GM18511 (cell line): ENCODE measurements around the gene ZBTB6.
A peak's percentile ranks its signal among the peaks of the same experiment; 100 is the strongest.
"Not testable (repeated sequence)": the region's sequence is repeated elsewhere in the genome, so short reads cannot be mapped to it uniquely, and the experiment has no call there.

ENCODE experiments used
- ATAC-seq: cut with Tn5 transposase; IDR thresholded peaks from one replicate; pipeline ENCODE4 v1.9.1; 2021; ENCODE audit warnings: mild to moderate bottlenecking, moderate library complexity; ENCODE audit not compliant: unreplicated experiment

Gene ZBTB6

DNA sequence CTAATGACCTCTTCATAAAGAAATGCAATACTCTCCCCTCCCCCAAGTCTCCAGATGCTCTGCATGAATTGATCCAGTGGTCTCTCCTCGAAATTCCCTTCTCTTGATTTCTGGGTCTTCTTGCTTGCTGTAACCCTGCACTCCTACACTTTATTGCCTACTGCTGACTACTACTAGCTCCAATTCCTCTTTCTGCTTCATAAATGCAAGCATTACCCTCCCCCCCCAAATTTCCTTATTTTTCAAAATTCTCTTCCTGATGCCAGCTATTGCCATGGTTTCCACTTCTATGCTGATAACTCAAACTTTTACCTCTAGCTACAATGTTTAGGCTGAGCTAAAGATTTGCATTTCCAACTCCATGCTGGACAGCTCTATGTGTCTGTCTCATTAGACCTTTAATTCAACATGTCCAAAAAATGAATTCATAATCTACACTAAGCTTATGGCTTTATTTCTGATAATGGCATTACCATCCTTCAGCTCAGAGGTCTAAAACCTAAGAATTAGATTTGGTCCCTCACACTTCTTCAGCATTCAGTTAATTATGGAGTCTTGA is 16.8 kb upstream of the ZBTB6 start:
- no peak for ATAC-seq

- ATAC-seq, result no peak
Measured at GRCh38 chr9:122923947-122924346, 10.8 kb upstream of the ZBTB6 start.

GRCh38 chr9:122922713-122923112 is 9.6 kb upstream of the ZBTB6 start:
- ATAC-seq, result no peak

GRCh38 chr9:122918310-122918709 is 5.2 kb upstream of the ZBTB6 start:
- no peak for ATAC-seq

GRCh38 chr9:122912671-122912963 is 506 bp downstream of the ZBTB6 start:
- ATAC-seq, result no peak

GRCh38 chr9:122906122-122906521 is 7.0 kb downstream of the ZBTB6 start:
- ATAC-seq, result not testable (repeated sequence)

GRCh38 chr9:122904823-122905710 is 8.1 kb downstream of the ZBTB6 start, which contains the start of gene RC3H2:
TSS of gene RC3H2 (minus strand) at chr9:122905359. CDS start at chr9:122897509, 7,850 bp downstream.
- peak; percentile 85 for ATAC-seq

DNA sequence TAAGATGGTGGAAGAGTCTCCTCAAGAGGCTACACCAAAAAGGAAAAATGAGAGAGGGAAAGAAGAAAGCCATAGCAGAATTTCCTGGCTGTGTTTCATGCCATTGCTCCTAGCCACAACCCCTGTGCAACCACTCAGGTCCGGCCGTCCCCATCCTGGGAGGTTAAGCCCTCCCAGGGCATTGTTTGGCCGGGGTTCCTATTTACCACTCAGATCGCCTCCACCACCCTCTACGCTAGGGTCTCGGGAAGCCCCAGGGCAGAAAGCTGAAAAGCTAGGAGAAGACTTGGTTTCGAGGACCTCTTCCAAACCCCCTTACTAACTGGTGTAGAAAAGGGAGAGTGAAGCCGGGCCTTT is 8.7 kb downstream of the ZBTB6 start:
- ATAC-seq, result peak; percentile 40

DNA sequence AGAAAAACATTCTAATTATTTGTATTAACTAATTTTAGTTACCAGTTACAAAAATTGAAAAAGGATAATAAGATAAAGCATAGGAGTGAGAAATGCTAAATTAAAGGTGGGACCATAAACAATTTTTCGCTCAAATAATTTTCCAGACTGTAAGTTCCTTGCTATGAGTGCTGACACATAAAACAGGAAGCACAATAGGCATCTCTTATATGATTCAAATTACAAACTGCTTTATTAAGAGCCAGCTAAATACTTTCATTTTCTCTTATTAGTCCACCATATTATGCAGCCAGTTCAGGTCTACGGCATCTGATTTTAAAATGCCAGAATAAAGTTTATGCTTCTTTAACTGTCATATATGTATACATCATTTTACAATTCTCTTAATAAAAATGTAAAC is 12.3 kb downstream of the ZBTB6 start:
- ATAC-seq, result no peak

GRCh38 chr9:122897969-122898368 is 15.2 kb downstream of the ZBTB6 start:
- ATAC-seq, result no peak

DNA sequence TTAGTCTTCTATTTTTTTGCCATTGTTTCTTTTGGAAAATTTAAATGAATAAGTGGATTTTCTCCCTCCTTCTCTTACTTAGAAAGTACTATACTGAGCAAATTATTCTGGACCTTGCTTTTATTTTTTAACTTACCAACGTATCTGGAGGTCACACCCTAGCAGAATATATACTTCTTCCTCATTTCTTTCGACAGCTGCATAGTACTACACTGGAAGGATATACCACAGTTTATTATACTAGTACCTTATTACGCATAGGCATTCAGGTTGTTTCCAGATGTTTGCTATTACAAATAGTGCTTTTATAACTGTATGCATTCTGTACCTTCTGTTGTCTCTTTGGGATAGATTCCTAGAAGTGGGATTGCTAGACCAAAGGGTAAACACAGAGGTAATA is 24.6 kb downstream of the ZBTB6 start:
- no peak for ATAC-seq

DNA sequence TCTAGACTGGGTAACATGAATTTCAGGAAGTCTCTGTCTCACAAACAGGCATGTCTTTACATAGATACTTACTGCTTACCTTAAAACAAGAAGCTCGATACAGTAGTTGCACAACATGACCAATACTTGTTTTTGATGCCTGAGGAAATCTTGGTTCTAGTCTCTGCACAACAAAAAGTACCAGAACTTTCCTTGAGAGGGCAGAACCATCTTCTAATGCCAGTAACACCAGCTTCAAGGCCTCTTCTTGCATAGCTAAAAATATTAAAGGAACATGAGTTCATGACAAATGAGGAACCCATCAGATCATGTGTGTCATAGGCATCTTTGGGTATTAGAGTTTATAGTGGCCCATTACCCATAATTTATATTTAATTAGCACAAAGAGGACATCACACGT is 30.0 kb downstream of the ZBTB6 start:
- no peak for ATAC-seq

DNA sequence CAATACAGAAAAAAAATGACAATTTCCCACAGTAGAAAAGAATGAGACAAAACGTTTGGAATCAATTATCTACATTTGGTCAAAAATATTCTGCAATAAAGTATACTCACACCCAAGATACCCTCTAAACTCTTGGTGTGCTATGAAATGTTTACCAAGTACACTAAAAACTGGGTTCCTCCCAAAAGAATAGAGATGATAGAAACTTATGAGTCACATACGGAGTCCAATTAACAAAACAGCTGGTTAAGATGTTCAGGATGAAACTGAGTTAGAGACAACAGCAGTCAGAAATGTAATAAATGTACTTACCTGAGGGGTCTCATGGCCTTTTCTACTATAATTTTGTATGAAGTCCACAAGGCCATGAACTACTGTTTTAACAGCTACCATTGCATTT is 33.7 kb downstream of the ZBTB6 start:
- ATAC-seq, result no peak

- no peak for ATAC-seq
Measured at GRCh38 chr9:122875523-122875922, 37.6 kb downstream of the ZBTB6 start.

DNA sequence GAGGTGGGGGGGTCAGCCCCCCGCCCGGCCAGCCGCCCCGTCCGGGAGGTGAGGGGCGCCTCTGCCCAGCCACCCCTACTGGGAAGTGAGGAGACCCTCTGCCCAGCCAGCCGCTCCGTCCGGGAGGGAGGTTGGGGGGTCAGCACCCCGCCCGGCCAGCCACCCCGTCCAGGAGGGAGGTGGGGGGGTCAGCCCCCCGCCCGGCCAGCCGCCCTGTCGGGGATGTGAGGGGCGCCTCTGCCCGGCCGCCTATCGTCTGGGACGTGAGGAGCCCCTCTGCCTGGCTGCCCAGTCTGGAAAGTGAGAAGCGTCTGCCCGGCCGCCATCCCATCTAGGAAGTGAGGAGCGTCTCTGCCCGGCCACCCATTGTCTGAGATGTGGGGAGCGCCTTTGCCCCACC is 45.8 kb downstream of the ZBTB6 start:
- ATAC-seq, result not testable (repeated sequence)

GRCh38 chr9:122866079-122866478 is 47.0 kb downstream of the ZBTB6 start:
- ATAC-seq, result no peak

GRCh38 chr9:122865300-122865699 is 47.8 kb downstream of the ZBTB6 start:
- no peak for ATAC-seq

GRCh38 chr9:122863407-122863806 is 49.7 kb downstream of the ZBTB6 start:
- ATAC-seq, result no peak

- no peak for ATAC-seq
Measured at GRCh38 chr9:122860319-122861142, 52.6 kb downstream of the ZBTB6 start.
